ENCODE measurements around the gene CCDC107. TPM values are rescaled to one million over a fixed set of nuclear protein-coding genes. Genes with fewer than 3 reads are reported as not detected.

The CCDC107 gene
- total RNA-seq, 1 experiment from 2014 or later: 12.5 TPM

GRCh38 chr9:35682520-35683315, 24.6 kb downstream of the CCDC107 start:
- Mint-ChIP-seq H3K27ac (ENCODE audit: low read depth, unreplicated experiment) (no peak overlapping the region), H3K4me3 (ENCODE audit: unreplicated experiment) (no peak overlapping the region), H3K4me1 (ENCODE audit: insufficient read depth, unreplicated experiment) (peaks cover 20% of the 10 kb centered on the region), H3K27me3 (ENCODE audit: insufficient read depth, unreplicated experiment) (no peaks in the 10 kb centered on the region), H3K9me3 (ENCODE audit: unreplicated experiment) (no peaks in the 10 kb centered on the region), H3K36me3 (ENCODE audit: insufficient read depth, unreplicated experiment) (peaks cover 58% of the 10 kb centered on the region)
- intact Hi-C loops (cut with micrococcal nuclease): no loop called here
- ChIA-PET CTCF (interaction anchor here (4.8 kb wide), 1 partner anchor 14 kb away, joined by 34 read pairs; no protein-coding TSS in a partner anchor), POLR2A (interaction anchor here (0.6 to 2.3 kb wide), 3 partner anchors 8 to 605 kb away, joined by 3 to 9 read pairs (median 4); partner anchors contain the start of gene CA9)
- BruUV-seq (replicated peaks): no TSS peak
- TF ChIP-seq CTCF (IDR thresholded peaks at IDR 0.05; ENCODE audit: unreplicated experiment): no peak
- no peak for DNase-seq (ENCODE audit: unreplicated experiment)

- Mint-ChIP-seq H3K36me3 (ENCODE audit: insufficient read depth, unreplicated experiment) (peaks cover 58% of the 10 kb centered on the region), H3K4me1 (ENCODE audit: insufficient read depth, unreplicated experiment) (peaks cover 22% of the 10 kb centered on the region), H3K27me3 (ENCODE audit: insufficient read depth, unreplicated experiment) (no peaks in the 10 kb centered on the region), H3K9me3 (ENCODE audit: unreplicated experiment) (no peaks in the 10 kb centered on the region), H3K27ac (ENCODE audit: low read depth, unreplicated experiment) (no peak overlapping the region), H3K4me3 (ENCODE audit: unreplicated experiment) (no peak overlapping the region)
- DNase-seq (ENCODE audit: unreplicated experiment): no peak
- ChIA-PET CTCF (interaction anchor here (4.8 kb wide), 1 partner anchor 13 kb away, joined by 34 read pairs; no protein-coding TSS in a partner anchor), POLR2A (interaction anchor here (0.9 to 2.3 kb wide), 2 partner anchors 9 to 35 kb away, joined by 4 to 9 read pairs; partner anchors contain the start of gene CA9)
- BruUV-seq (replicated peaks): no TSS peak
- intact Hi-C loops (cut with micrococcal nuclease): no loop called here
- no peak for TF ChIP-seq CTCF (IDR thresholded peaks at IDR 0.05; ENCODE audit: unreplicated experiment)
These were observed 25.2 kb downstream of the CCDC107 start for GRCh38 chr9:35683323-35683722.

- BruUV-seq (replicated peaks): no TSS peak
- Mint-ChIP-seq H3K27ac (ENCODE audit: low read depth, unreplicated experiment) (no peak overlapping the region), H3K4me1 (ENCODE audit: insufficient read depth, unreplicated experiment) (peaks cover 33% of the 10 kb centered on the region), H3K27me3 (ENCODE audit: insufficient read depth, unreplicated experiment) (no peaks in the 10 kb centered on the region), H3K36me3 (ENCODE audit: insufficient read depth, unreplicated experiment) (peaks cover 55% of the 10 kb centered on the region), H3K4me3 (ENCODE audit: unreplicated experiment) (no peak overlapping the region), H3K9me3 (ENCODE audit: unreplicated experiment) (no peaks in the 10 kb centered on the region)
- POLR2A ChIA-PET: interaction anchor here (0.9 to 2.3 kb wide), 3 partner anchors 11 to 605 kb away, joined by 3 to 9 read pairs (median 4); partner anchors contain the start of genes CA9 and FANCG
- intact Hi-C loops (cut with micrococcal nuclease): no loop called here
- TF ChIP-seq CTCF (IDR thresholded peaks at IDR 0.05; ENCODE audit: unreplicated experiment): no peak
- CTCF ChIA-PET: interaction anchor here (1.6 to 4.8 kb wide), 2 partner anchors 11 to 38 kb away, joined by 6 to 34 read pairs; no protein-coding TSS in a partner anchor
- no peak for DNase-seq (ENCODE audit: unreplicated experiment)
These were observed 26.8 kb downstream of the CCDC107 start for GRCh38 chr9:35684921-35685320.

GRCh38 chr9:35685506-35685905, 27.4 kb downstream of the CCDC107 start:
- no peak for TF ChIP-seq CTCF (IDR thresholded peaks at IDR 0.05; ENCODE audit: unreplicated experiment)
- intact Hi-C loops (cut with micrococcal nuclease): no loop called here
- no peak for DNase-seq (ENCODE audit: unreplicated experiment)
- ChIA-PET CTCF (interaction anchor here (1.6 to 4.8 kb wide), 2 partner anchors 11 to 38 kb away, joined by 6 to 34 read pairs; no protein-coding TSS in a partner anchor), POLR2A (interaction anchor here (0.9 to 1.1 kb wide), 2 partner anchors 63 to 606 kb away, joined by 3 to 4 read pairs; partner anchors contain the start of gene FANCG)
- Mint-ChIP-seq H3K27me3 (ENCODE audit: insufficient read depth, unreplicated experiment) (no peaks in the 10 kb centered on the region), H3K9me3 (ENCODE audit: unreplicated experiment) (no peaks in the 10 kb centered on the region), H3K4me3 (ENCODE audit: unreplicated experiment) (no peak overlapping the region), H3K36me3 (ENCODE audit: insufficient read depth, unreplicated experiment) (peaks cover 52% of the 10 kb centered on the region), H3K27ac (ENCODE audit: low read depth, unreplicated experiment) (no peak overlapping the region), H3K4me1 (ENCODE audit: insufficient read depth, unreplicated experiment) (peaks cover 33% of the 10 kb centered on the region)
- BruUV-seq (replicated peaks): no TSS peak

Measured in MCF 10A (cell line).